HUES64 (cell line): ENCODE results near the gene INAFM1.
"Not testable (repeated sequence)": the region's sequence is repeated elsewhere in the genome, so short reads cannot be mapped to it uniquely, and the experiment has no call there.

ENCODE experiments used
- H3K27ac ChIP-seq: 2 replicates; pipeline ENCODE4 v1.7.0; 2013; ENCODE audit warnings: low read depth, low read length, inconsistent platforms
- H3K27me3 ChIP-seq: 2 replicates; pipeline ENCODE4 v1.6.1; 2013; ENCODE audit warnings: mild to moderate bottlenecking, low read length; ENCODE audit not compliant: insufficient read depth
- H3K36me3 ChIP-seq: 2 replicates; pipeline ENCODE4 v1.6.1; 2013; ENCODE audit warnings: mild to moderate bottlenecking, low read length; ENCODE audit not compliant: insufficient read depth
- H3K4me1 ChIP-seq: 2 replicates; pipeline ENCODE4 v1.6.1; 2013; ENCODE audit warnings: mild to moderate bottlenecking, low read length, moderate library complexity; ENCODE audit not compliant: insufficient read depth
- H3K4me3 ChIP-seq: 2 replicates; pipeline ENCODE4 v1.5.1; 2013; ENCODE audit warnings: mild to moderate bottlenecking, low read length, moderate library complexity
- H3K9ac ChIP-seq: 2 replicates; pipeline ENCODE4 v1.6.1; 2013; ENCODE audit warnings: mild to moderate bottlenecking, low read depth, low read length
- H3K9me3 ChIP-seq: 2 replicates; pipeline ENCODE4 v1.6.1; 2013; ENCODE audit warnings: low read depth, low read length; ENCODE audit not compliant: insufficient read depth
- WGBS: fragments of 150-250, 120-280 bp; methylation state at CpG from one replicate; pipeline ENCODE4 v1.1.7; 2013; ENCODE audit warnings: missing lambda C conversion rate; 5-methylcytosine and 5-hydroxymethylcytosine counted together

The INAFM1 gene

GRCh38 chr19:47243364-47243775, 31.3 kb upstream of the INAFM1 start:
- H3K36me3 ChIP-seq, result no peaks in the 10 kb centered on the region
- WGBS, result 20% methylated on average over 9 of the region's 9 CpGs
- H3K27ac ChIP-seq, result no peak overlapping the region
- no peaks in the 10 kb centered on the region for H3K9me3 ChIP-seq
- peaks cover 11% of the 10 kb centered on the region; the same call in 1 of the 2 replicates for H3K4me1 ChIP-seq
- peaks cover 48% of the 10 kb centered on the region for H3K27me3 ChIP-seq
- H3K9ac ChIP-seq, result no peak overlapping the region
- H3K4me3 ChIP-seq, result peak overlapping the region; percentile 46

DNA sequence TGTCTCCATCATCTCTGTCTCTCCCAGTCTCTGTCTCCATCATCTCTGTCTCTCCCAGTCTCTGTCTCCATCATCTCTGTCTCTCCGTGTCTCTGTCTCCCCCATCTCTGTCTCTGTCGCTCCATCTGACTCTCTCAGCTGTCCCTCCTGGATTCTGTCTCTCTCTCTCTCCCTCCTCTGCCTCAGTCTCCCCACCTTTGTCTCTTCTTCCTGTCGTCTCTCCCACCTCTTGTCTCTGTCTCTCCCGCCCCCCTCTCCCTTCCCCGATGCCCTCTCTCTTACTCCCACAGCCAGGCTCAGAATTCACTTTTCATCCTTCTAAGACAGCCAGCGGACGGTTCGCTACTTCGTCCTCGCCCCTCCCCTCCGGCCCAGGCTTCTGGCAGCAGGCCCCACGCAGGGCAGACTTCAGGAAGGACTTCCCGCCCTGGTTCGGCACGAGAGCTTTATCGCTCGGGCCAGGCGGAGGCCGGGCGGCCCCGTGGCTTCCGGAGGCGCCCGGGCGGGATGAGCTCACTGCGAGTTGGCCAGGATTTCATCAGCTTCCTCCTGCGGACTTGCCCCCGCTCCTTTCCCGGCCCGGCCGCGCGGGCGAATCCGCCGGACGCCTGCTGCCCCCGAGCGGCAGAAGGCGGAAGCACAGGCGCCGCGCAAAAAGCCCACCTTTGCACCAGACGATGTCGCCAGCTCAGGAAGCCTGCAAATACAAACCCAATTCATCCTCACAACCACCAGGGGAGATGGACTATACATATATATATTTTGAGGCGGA, 30.7 kb upstream of the INAFM1 start:
- no peaks in the 10 kb centered on the region for H3K9me3 ChIP-seq
- H3K36me3 ChIP-seq, result no peaks in the 10 kb centered on the region

GRCh38 chr19:47247308-47247990, 27.2 kb upstream of the INAFM1 start:
- H3K4me1 ChIP-seq, result no peaks in the 10 kb centered on the region
- no peaks in the 10 kb centered on the region for H3K9me3 ChIP-seq
- H3K27ac ChIP-seq, result no peak overlapping the region
- no peak overlapping the region for H3K9ac ChIP-seq
- WGBS, result 50% methylated on average over 23 of the region's 25 CpGs
- no peaks in the 10 kb centered on the region for H3K36me3 ChIP-seq
- no peak overlapping the region for H3K4me3 ChIP-seq
- H3K27me3 ChIP-seq, result peaks cover 11% of the 10 kb centered on the region

More for the DNA sequence above, 30.7 kb upstream of the INAFM1 start:
- WGBS, result 2% methylated on average over 45 of the region's 46 CpGs
- H3K27ac ChIP-seq, result peak overlapping the region; percentile 91; the same call in 1 of the 2 replicates
- peaks cover 43% of the 10 kb centered on the region for H3K27me3 ChIP-seq
- peak overlapping the region; percentile 65 for H3K9ac ChIP-seq
- peak overlapping the region; percentile 46 for H3K4me3 ChIP-seq
- peaks cover 9% of the 10 kb centered on the region; the same call in 1 of the 2 replicates for H3K4me1 ChIP-seq

DNA sequence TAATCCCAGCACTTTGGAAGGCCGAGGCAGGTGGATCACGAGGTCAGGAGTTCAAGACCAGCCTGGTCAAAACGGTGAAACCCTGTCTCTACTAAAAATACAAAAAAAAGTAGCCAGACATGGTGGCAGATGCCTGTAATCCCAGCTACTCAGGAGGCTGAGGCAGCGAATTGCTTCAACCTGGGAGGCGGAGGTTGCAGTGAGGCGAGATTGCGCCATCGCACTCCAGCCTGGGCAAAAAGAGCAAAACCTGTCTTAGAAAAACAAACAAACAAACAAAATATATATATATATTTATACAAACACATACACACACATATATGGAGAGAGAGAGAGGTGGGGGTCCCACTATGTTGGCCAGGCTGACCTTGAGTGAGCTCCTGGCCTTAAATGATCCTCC, 21.7 kb upstream of the INAFM1 start:
- H3K27me3 ChIP-seq, H3K9ac ChIP-seq, H3K27ac ChIP-seq, H3K4me1 ChIP-seq, H3K9me3 ChIP-seq, H3K4me3 ChIP-seq, H3K36me3 ChIP-seq: not testable (repeated sequence)
- WGBS, result 93% methylated on average over 8 of the region's 8 CpGs

GRCh38 chr19:47253467-47253881, 21.2 kb upstream of the INAFM1 start:
- Histone ChIP-seq H3K4me3 (no peak overlapping the region), H3K9ac (no peak overlapping the region), H3K36me3 (peaks cover 1% of the 10 kb centered on the region), H3K4me1 (peaks cover 7% of the 10 kb centered on the region; the same call in 1 of the 2 replicates), H3K27me3 (no peaks in the 10 kb centered on the region), H3K9me3 (no peaks in the 10 kb centered on the region), H3K27ac (no peak overlapping the region)
- 88% methylated on average over 3 of the region's 3 CpGs for WGBS

DNA sequence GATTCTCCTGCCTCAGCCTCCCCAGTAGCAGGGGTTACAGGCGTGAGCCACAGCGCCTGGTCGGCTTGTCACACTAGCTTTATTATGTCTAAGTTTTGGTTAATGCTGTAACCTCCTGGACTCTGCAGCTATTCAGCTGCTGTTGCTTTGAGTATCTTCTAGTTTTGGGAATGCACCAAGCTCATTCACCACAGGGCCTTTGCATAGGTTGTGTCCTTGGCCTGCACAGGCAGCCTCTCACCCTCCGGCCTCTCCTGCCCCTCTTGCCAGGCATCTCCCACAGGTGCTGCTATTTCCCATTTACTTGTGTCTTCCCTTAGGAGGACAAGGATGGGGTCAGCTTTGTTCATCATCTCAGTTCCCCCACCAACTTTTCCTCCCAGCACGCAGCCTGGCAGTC, 20.7 kb upstream of the INAFM1 start:
- Histone ChIP-seq H3K36me3 (peaks cover 6% of the 10 kb centered on the region), H3K9ac (no peak overlapping the region), H3K4me1 (peaks cover 7% of the 10 kb centered on the region; the same call in 1 of the 2 replicates), H3K4me3 (no peak overlapping the region), H3K27ac (no peak overlapping the region), H3K9me3 (no peaks in the 10 kb centered on the region), H3K27me3 (no peaks in the 10 kb centered on the region)
- 98% methylated on average over 4 of the region's 5 CpGs for WGBS

GRCh38 chr19:47255879-47256692, 18.6 kb upstream of the INAFM1 start, which contains the start of gene CCDC9:
TSS of gene CCDC9 (plus strand) at chr19:47256525. CDS start at chr19:47258401, 1,876 bp downstream.
- Histone ChIP-seq H3K9me3 (no peaks in the 10 kb centered on the region), H3K9ac (peak within 1 kb of the TSS; percentile 80), H3K4me1 (peaks cover 7% of the 10 kb centered on the region; the same call in 1 of the 2 replicates), H3K27me3 (no peaks in the 10 kb centered on the region), H3K36me3 (peaks cover 28% of the 10 kb centered on the region), H3K27ac (peak within 1 kb of the TSS; percentile 94), H3K4me3 (peak within 1 kb of the TSS; percentile 74)
- 27% methylated on average over 60 of the region's 60 CpGs for WGBS

DNA sequence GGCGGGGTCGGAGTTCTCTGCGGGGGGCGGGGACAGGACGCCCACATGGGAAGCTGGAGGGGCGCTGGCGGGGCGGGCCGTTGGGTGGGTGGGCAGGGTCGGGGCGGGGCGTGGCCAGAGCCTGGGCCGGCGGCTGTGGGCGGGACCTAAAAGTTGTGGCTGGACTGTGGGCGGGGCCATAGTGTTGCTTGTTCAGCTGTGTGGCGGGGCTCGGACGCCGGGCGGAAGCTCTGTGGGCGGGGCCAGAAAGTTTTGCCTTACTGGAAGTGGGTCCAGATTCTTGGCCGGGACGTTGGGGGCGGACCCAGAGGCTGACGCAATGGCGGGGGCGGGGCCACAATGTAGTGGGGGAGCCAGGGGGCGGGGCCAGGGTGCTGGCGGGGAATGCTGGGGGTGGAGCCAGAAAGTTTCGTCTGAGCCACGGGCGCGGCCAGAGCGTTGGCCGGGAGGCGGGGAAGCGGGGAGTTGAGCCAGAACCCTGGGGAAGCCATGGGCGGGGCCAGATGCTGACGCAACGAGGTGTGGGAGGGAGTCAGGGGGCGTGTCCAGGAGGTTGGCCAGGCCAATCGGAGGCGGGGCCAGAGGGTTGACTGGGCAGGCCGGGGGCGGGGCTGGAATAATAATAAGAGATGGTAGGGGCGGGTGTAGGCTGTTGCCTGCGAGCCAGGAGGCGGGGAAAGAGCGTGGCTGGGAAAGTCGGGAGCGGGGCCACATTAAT, 17.8 kb upstream of the INAFM1 start:
- Histone ChIP-seq H3K4me3 (peak overlapping the region; percentile 74), H3K9ac (0 out of 2 replicates have a peak overlapping the region, but pooled peaks have one; percentile 80), H3K27me3 (no peaks in the 10 kb centered on the region), H3K4me1 (peaks cover 7% of the 10 kb centered on the region; the same call in 1 of the 2 replicates), H3K9me3 (no peaks in the 10 kb centered on the region), H3K27ac (peak overlapping the region; percentile 94; the same call in 1 of the 2 replicates), H3K36me3 (peaks cover 32% of the 10 kb centered on the region)
- under 1% methylated on average over 52 of the region's 52 CpGs for WGBS

DNA sequence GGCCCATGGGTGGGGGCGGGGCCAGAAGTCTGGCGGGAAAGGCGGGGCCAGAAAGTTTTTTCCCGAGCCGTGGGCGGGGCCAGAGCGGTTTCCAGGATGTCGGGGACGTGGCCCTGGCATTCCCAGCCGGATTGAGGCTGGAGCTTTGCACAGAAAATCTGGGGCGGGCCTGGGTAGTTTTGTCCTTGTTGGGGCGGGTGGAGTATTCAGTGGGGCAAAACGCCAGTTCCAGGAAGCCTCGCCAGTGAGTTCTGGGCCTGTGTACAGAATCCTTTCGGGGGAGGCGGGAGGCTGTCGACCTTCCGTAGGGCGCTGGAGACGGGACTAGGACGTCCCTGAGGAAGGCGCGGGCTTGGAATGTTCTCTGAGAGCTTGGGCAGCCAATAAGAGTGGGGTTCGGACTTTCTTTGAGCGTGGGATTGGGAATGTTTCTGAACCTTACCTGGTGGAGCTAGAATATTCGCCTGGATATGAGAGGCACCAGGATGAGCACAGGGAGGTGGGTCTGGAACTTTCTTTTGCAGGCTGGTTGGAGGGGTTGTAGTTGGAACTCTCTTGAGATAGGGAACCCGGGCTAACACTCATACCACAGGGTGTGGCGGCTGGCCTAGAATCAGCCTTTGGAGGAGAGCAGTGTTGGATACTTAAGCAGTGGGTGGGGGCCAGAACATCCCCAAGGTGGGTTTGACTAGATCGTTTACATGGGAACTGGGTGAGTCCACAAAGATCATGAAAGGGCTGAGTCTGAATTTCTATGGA, 17.1 kb upstream of the INAFM1 start:
- Histone ChIP-seq H3K9me3 (no peaks in the 10 kb centered on the region), H3K27me3 (no peaks in the 10 kb centered on the region), H3K27ac (peak overlapping the region; percentile 92), H3K9ac (peak overlapping the region; percentile 72), H3K4me1 (peaks cover 7% of the 10 kb centered on the region; the same call in 1 of the 2 replicates), H3K36me3 (peaks cover 38% of the 10 kb centered on the region), H3K4me3 (peak overlapping the region; percentile 66)
- 8% methylated on average over 29 of the region's 29 CpGs for WGBS

DNA sequence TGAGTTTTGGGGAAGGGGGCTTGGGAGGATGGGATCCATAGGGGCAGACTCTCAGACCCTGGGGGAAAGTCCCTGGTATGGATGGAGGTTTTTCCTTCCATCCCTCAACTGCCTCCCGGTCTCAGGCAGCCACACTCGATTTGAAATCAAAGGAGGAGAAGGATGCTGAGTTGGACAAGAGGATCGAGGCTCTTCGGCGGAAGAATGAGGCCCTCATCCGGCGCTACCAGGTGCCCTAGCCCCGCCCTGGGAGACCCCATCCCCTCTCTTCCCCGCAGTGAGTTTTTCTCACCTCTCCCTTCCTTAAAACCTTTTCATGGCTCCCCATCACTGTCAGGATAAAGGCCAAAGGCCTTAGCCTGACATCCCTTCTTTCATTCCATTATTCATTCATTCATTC, 16.3 kb upstream of the INAFM1 start:
- H3K27ac ChIP-seq, result no peak overlapping the region
- H3K9ac ChIP-seq, result peak overlapping the region; percentile 72
- H3K27me3 ChIP-seq, result no peaks in the 10 kb centered on the region
- peak overlapping the region; percentile 66 for H3K4me3 ChIP-seq
- peaks cover 7% of the 10 kb centered on the region; the same call in 1 of the 2 replicates for H3K4me1 ChIP-seq
- peaks cover 46% of the 10 kb centered on the region for H3K36me3 ChIP-seq
- WGBS, result 94% methylated on average over 9 of the region's 9 CpGs
- H3K9me3 ChIP-seq, result no peaks in the 10 kb centered on the region
